ENCODE results near the gene FAM114A1.
"Not testable (repeated sequence)": the region's sequence is repeated elsewhere in the genome, so short reads cannot be mapped to it uniquely, and the experiment has no call there.

Gene FAM114A1

GRCh38 chr4:38940476-38940875, 72.9 kb downstream of the FAM114A1 start:
- DNase-seq = no peak

- not testable (repeated sequence) for DNase-seq
These were observed 74.3 kb downstream of the FAM114A1 start for GRCh38 chr4:38941906-38942305.

GRCh38 chr4:38943343-38943742, 75.7 kb downstream of the FAM114A1 start:
- DNase-seq = no peak

GRCh38 chr4:38944440-38944839, 76.8 kb downstream of the FAM114A1 start:
- DNase-seq = no peak

- DNase-seq = no peak
These were observed 79.3 kb downstream of the FAM114A1 start for GRCh38 chr4:38946919-38947318.

GRCh38 chr4:38948551-38948950, 80.9 kb downstream of the FAM114A1 start:
- DNase-seq = no peak

GRCh38 chr4:38949411-38950051, 81.9 kb downstream of the FAM114A1 start:
- no peak for DNase-seq

- no peak for DNase-seq
These were observed 82.6 kb downstream of the FAM114A1 start for GRCh38 chr4:38950159-38950558.

GRCh38 chr4:38950734-38951133, 83.1 kb downstream of the FAM114A1 start:
- DNase-seq = no peak

GRCh38 chr4:38951598-38951997, 84.0 kb downstream of the FAM114A1 start:
- DNase-seq = no peak

GRCh38 chr4:38952017-38952416, 84.4 kb downstream of the FAM114A1 start:
- no peak for DNase-seq

- no peak for DNase-seq
These were observed 87.1 kb downstream of the FAM114A1 start for GRCh38 chr4:38954727-38955126.

- no peak for DNase-seq
These were observed 88.4 kb downstream of the FAM114A1 start for GRCh38 chr4:38955957-38956356.

- no peak for DNase-seq
These were observed 89.7 kb downstream of the FAM114A1 start for GRCh38 chr4:38957261-38957815.

- DNase-seq = no peak
These were observed 90.3 kb downstream of the FAM114A1 start for GRCh38 chr4:38957893-38958292.

- no peak for DNase-seq
These were observed 91.0 kb downstream of the FAM114A1 start for GRCh38 chr4:38958453-38959190.

- not testable (repeated sequence) for DNase-seq
These were observed 91.6 kb downstream of the FAM114A1 start for GRCh38 chr4:38959248-38959647.

- no peak for DNase-seq
These were observed 97.6 kb downstream of the FAM114A1 start for GRCh38 chr4:38964942-38965775.

- no peak for DNase-seq
These were observed 98.3 kb downstream of the FAM114A1 start for GRCh38 chr4:38965866-38966265.

GRCh38 chr4:38967260-38968095, 99.9 kb downstream of the FAM114A1 start:
- no peak for DNase-seq

GRCh38 chr4:38968668-38969067, 101.1 kb downstream of the FAM114A1 start:
- DNase-seq = no peak

- DNase-seq = no peak
These were observed 108.7 kb downstream of the FAM114A1 start for GRCh38 chr4:38976308-38976707.

Data from activated T-cell treated with anti-CD3 and anti-CD28 coated beads for 4 hours (primary cell).